Omental fat pad (tissue), 4 donors: ENCODE measurements around the gene KCNJ10. TPM values are rescaled to one million over a fixed set of nuclear protein-coding genes. Genes with fewer than 3 reads are reported as not detected.

Experiments used
- ATAC-seq: fragments of 150-250 bp; one replicate; pipeline ENCODE4 v1.9.1; 2016; ENCODE audit warnings: mild to moderate bottlenecking, moderate library complexity; ENCODE audit not compliant: low FRiP score
- DNase-seq: peaks from one replicate; pipeline ENCODE4 v3.0.0-alpha.2; 2019; ENCODE audit warnings: low spot score
- CTCF ChIP-seq, 3 donors: fragments of 450-650 bp; IDR thresholded peaks; one replicate each; pipeline ENCODE4 v1.5.1; 2016 to 2017; ENCODE audit warnings: antibody characterized with exemption in 3 of 3, mild to moderate bottlenecking in 3 of 3, moderate library complexity in 2 of 3
- total RNA-seq, 4 donors: library from RNA; depleted of rRNA; stranded (reverse); fragments of >200 nt; gene quantifications; one replicate each; pipeline ENCODE4 v1.1.0, GENCODE V29; 2016

The KCNJ10 gene
- total RNA-seq, 4 donors from 2014 or later: not detected

GRCh38 chr1:159968901-159969300 is 101.1 kb downstream of the KCNJ10 start:
- no peak for DNase-seq
- TF ChIP-seq CTCF (IDR thresholded peaks at IDR 0.05): no peak
- ATAC-seq: no peak

DNA sequence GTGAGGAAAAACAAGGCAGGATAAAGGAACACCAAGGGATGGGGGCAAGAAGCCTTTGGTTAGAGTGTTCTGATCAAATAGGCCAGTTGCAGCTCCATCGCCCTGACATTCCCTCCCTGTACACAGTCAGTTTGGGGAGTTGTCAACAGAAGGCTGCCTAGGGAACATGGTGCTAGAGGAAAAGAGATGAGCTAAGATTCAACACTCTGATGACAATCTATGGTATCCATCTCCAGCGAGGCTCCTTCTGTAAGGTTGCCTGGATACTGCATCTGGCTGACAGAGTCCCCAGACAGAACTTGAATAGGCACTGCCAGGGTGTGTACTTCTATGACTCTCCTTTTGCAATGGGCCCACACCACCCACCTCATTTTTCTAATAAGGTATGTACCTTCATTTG is 104.7 kb downstream of the KCNJ10 start:
- DNase-seq (no peak), ATAC-seq (no peak)
- no peak for TF ChIP-seq CTCF (IDR thresholded peaks at IDR 0.05)

DNA sequence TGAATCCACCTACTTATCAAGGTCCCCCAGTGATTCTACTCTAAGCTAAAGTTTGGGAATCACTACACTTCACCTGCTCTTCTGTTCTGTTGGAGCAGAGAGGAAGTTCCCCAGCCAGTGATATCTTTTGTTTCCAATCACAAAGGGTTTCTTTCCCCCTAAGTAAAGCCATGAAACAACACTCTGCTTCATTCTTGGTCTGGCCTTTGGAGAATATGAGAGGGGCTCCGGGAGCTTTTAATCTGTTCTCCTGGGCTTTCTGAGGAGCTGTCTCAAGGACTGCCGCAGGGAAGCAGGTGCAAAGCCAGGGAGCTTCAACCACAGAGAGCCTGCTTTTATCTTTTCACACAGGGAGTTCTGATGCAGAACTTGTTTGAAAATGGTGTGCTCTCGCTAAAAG is 105.8 kb downstream of the KCNJ10 start:
- DNase-seq: no peak
- no peak for TF ChIP-seq CTCF (IDR thresholded peaks at IDR 0.05)
- no peak for ATAC-seq

DNA sequence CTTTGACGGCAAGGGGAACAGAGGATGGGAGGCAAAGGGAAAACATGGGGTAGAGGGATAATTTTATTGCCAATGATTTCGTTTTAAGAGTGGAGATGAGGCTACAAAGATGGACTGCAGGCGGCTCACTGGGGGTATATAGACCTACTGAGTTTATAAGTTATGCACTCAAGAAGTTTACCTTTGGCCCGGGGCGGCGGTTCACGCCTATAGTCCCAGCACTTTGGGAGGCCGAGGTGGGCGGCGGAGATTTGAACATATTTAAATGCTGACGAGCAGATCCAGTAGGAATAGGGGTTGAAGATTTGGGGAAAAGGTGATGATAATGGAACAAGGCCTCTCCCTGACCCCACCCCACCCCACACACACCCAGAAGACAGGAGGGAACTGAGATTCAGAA is 107.8 kb downstream of the KCNJ10 start:
- no peak for ATAC-seq

GRCh38 chr1:159961636-159962035 is 108.3 kb downstream of the KCNJ10 start:
- no peak for TF ChIP-seq CTCF (IDR thresholded peaks at IDR 0.05)
- ATAC-seq (no peak), DNase-seq (no peak)

More for the DNA sequence above, 107.8 kb downstream of the KCNJ10 start:
- DNase-seq: no peak
- TF ChIP-seq CTCF (IDR thresholded peaks at IDR 0.05): no peak

GRCh38 chr1:159960721-159961381 is 109.1 kb downstream of the KCNJ10 start:
- TF ChIP-seq CTCF (IDR thresholded peaks at IDR 0.05): no peak
- DNase-seq: no peak
- peak; percentile 94 for ATAC-seq

DNA sequence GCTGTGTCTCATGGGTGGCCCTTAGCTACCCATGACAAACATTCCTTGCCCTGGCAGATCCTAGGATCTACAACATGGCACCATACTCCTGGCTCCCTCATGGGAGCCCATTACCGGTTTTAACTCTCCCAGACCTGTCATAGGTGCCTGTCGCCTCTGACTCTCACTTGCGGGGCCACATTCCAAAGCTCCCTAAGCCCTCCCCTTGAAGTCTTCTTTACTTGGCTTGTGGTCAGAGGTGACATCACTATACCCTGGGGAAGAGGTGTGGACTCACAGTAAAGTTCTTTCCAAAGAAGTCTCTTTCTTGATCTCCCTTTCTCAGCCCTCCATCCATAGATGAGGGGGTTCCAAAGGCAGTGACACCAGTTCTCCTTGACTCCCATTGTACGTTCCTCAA is 110.5 kb downstream of the KCNJ10 start:
- DNase-seq (no peak), ATAC-seq (no peak)
- no peak for TF ChIP-seq CTCF (IDR thresholded peaks at IDR 0.05)
